ENCODE measurements around the gene PTPRF. TPM values are rescaled to one million over a fixed set of nuclear protein-coding genes. Genes with fewer than 3 reads are reported as not detected.

The PTPRF gene
- total and polyA plus RNA-seq, 9 donors: 24.4 to 165 (median 76.8) TPM

DNA sequence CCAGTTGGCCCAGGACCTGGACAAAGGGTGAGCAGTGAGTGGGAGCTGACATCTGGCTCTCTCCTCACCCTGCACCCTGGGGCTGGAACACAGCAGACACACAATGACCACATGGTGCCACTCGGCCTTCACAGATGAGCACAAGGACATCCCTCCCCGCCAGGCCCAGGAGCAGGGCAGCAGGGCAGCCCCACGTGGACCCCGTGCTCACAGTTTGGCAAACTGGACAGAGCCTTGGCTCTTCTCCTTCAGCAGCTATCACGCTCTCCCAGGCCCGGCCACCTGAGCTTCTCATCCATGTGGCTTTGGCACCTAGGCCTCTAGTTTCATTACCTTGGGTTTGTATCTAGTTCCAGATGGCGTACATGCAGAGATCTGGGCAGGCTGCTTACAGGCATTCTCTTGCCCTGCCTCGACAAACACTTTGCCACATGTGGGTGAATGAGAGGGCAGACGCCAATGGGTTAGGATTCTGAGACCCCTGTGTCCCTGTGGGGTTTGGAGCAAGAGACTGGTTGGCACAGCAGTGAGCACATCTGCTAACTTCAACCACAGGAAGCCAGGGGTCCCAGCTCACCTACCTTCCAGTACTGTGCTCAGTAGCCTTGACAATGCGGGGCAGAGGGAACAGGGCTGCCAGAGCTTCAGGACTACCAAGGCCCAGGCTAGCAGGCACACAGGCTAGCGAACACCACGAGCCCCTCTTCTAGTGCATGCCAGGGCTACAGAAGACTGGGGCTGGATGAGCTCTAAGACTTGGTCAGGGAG lies 3.4 kb upstream of the PTPRF start:
- H3K27ac ChIP-seq: no peak overlapping the region
- peaks cover 4% of the 10 kb centered on the region for H3K4me1 ChIP-seq (ENCODE audit: insufficient read depth)
- H3K27me3 ChIP-seq: no peaks in the 10 kb centered on the region
- DNase-seq: no peak
- no peak overlapping the region for H3K4me3 ChIP-seq
- TF ChIP-seq, protein P1, sequence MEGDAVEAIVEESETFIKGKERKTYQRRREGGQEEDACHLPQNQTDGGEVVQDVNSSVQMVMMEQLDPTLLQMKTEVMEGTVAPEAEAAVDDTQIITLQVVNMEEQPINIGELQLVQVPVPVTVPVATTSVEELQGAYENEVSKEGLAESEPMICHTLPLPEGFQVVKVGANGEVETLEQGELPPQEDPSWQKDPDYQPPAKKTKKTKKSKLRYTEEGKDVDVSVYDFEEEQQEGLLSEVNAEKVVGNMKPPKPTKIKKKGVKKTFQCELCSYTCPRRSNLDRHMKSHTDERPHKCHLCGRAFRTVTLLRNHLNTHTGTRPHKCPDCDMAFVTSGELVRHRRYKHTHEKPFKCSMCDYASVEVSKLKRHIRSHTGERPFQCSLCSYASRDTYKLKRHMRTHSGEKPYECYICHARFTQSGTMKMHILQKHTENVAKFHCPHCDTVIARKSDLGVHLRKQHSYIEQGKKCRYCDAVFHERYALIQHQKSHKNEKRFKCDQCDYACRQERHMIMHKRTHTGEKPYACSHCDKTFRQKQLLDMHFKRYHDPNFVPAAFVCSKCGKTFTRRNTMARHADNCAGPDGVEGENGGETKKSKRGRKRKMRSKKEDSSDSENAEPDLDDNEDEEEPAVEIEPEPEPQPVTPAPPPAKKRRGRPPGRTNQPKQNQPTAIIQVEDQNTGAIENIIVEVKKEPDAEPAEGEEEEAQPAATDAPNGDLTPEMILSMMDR (IDR thresholded peaks at IDR 0.05): no peak
- TF ChIP-seq POLR2A (IDR thresholded peaks at IDR 0.05) (no peak), EP300 (IDR thresholded peaks at IDR 0.05) (no peak)
- whole genome bisulfite sequencing, 3 donors: 78 to 86% (median 86%) methylated on average over 11 to 12 of the region's 12 CpGs
- H3K9me3 ChIP-seq: no peaks in the 10 kb centered on the region
- H3K36me3 ChIP-seq: no peaks in the 10 kb centered on the region
- intact Hi-C loops (cut with DNase I): loop anchor here in 3 of 4 donors (5.0 to 10.0 kb wide), 7 partner anchors 218 to 520 kb away; partner anchors contain the start of gene ARTN (in 1 of the 3)

DNA sequence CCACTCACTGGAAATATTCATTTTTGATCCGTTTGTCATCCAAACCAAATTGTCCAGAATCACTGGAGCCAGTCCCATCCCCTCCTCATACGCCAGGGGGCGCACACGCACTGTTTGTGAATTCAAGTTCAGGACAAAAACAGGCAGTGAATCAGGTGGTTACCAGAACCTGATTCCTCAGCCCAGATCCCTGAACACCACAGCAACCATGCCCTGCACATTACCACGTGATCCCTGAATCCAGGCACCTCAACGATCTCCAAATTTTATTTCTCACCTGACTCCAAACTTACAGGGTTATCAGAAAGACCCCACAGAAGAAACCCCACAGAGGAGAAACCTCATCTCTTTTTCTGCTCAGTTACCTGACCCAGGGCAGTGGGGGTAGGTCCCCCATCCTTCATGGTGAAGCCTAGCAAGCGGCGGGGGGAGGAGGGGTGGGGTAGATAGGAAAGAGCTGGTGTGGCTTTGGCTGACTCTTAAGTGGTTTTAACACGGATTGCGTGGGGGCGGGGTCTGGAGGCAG lies 1.4 kb upstream of the PTPRF start:
- Histone ChIP-seq H3K9me3 (no peaks in the 10 kb centered on the region), H3K4me3 (no peak overlapping the region), H3K4me1 (ENCODE audit: insufficient read depth) (peaks cover 5% of the 10 kb centered on the region), H3K36me3 (no peaks in the 10 kb centered on the region), H3K27me3 (no peaks in the 10 kb centered on the region), H3K27ac (no peak overlapping the region)
- intact Hi-C loops (cut with DNase I): loop anchor here in 3 of 4 donors (5.0 to 10.0 kb wide), 7 partner anchors 216 to 518 kb away; partner anchors contain the start of gene ARTN (in 1 of the 3)
- DNase-seq: peak; percentile 80 to 91 (median 90)
- no peak for TF ChIP-seq EP300 (IDR thresholded peaks at IDR 0.05)
- TF ChIP-seq, protein P1 (IDR thresholded peaks at IDR 0.05): peak; percentile 90 to 94 (median 93)
- 17 to 39% (median 18%) methylated on average over 11 of the region's 11 CpGs for WGBS, 3 donors

DNA sequence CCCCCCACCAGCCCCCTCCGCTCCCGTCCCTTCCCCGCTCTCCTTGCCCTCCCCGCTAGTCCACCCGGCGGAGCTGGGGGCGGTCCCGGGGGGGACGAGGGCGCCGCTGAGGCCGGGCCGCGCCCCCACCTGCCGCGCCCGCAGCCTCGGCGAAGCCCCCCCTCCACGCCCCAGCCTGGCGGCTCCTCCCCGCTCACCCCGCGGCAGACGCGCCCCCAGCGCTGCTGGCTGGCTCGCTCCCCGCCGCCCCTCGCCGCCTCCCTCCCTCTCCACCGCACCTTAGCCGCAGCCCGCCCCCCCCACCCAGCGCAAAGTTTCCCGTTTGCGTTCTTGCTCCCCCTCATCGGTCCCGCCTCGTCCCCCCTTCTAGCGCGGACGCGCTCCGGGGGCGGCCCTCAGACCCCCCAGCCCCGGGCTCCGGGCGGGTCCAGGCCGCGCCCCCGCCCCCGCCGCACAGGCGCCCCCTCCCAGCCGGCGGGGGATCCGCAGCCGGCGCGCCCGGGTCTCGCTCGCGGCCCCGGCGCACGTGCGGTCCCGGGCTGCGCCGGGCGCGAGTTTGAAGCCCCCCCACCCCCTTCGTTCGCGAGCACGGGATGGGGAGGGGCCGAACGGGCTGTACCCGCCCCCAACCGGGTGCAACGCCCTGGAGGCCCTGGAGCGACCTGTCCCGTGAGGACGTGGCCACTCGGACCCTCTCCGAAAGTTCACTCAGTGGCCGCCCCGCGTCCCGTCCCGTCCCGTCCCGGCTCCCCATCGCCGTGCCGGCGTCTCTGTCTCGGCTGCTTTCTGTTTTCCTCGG lies 623 bp downstream of the PTPRF start:
- TF ChIP-seq POLR2A (IDR thresholded peaks at IDR 0.05) (no peak), EP300 (IDR thresholded peaks at IDR 0.05) (no peak)
- TF ChIP-seq, protein P1 (IDR thresholded peaks at IDR 0.05): no peak
- Histone ChIP-seq H3K27me3 (no peaks in the 10 kb centered on the region), H3K27ac (peak overlapping the region; percentile 73 to 76), H3K4me3 (peak overlapping the region; percentile 95), H3K36me3 (no peaks in the 10 kb centered on the region), H3K9me3 (no peaks in the 10 kb centered on the region), H3K4me1 (ENCODE audit: insufficient read depth) (peaks cover 5% of the 10 kb centered on the region)
- peak in 4 of 5 donors; percentile 52 to 70 (median 61) for DNase-seq
- intact Hi-C loops (cut with DNase I): loop anchor here (2.0 to 10.0 kb wide), 9 partner anchors 36 to 403 kb away; partner anchors contain the start of genes KDM4A (in 2 of the 4), ST3GAL3 (in 2 of the 4) and ARTN (in 1 of the 4)
- 0 to 1% (median 1%) methylated on average over 41 to 101 of the region's 102 CpGs for WGBS, 3 donors

Data from ovary (tissue), 9 donors.